GM12875 (cell line): ENCODE measurements around the gene BOC.

ENCODE experiments used
- H3K4me3 ChIP-seq: one replicate; pipeline ENCODE4 v1.5.1; 2011; ENCODE audit warnings: low read depth, low read length, control low read depth
- TF ChIP-seq, protein P1 (sequence below): IDR thresholded peaks from 2 replicates; pipeline ENCODE4 v1.5.1; 2011; ENCODE audit warnings: low read depth, mild to moderate bottlenecking, control low read depth, inconsistent platforms, low read length, moderate library complexity, borderline replicate concordance; ENCODE audit not compliant: insufficient read depth

The BOC gene

GRCh38 chr3:113270786-113271185 lies 59.4 kb downstream of the BOC start:
- no peak overlapping the region for H3K4me3 ChIP-seq
- TF ChIP-seq, protein P1, sequence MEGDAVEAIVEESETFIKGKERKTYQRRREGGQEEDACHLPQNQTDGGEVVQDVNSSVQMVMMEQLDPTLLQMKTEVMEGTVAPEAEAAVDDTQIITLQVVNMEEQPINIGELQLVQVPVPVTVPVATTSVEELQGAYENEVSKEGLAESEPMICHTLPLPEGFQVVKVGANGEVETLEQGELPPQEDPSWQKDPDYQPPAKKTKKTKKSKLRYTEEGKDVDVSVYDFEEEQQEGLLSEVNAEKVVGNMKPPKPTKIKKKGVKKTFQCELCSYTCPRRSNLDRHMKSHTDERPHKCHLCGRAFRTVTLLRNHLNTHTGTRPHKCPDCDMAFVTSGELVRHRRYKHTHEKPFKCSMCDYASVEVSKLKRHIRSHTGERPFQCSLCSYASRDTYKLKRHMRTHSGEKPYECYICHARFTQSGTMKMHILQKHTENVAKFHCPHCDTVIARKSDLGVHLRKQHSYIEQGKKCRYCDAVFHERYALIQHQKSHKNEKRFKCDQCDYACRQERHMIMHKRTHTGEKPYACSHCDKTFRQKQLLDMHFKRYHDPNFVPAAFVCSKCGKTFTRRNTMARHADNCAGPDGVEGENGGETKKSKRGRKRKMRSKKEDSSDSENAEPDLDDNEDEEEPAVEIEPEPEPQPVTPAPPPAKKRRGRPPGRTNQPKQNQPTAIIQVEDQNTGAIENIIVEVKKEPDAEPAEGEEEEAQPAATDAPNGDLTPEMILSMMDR: no peak

DNA sequence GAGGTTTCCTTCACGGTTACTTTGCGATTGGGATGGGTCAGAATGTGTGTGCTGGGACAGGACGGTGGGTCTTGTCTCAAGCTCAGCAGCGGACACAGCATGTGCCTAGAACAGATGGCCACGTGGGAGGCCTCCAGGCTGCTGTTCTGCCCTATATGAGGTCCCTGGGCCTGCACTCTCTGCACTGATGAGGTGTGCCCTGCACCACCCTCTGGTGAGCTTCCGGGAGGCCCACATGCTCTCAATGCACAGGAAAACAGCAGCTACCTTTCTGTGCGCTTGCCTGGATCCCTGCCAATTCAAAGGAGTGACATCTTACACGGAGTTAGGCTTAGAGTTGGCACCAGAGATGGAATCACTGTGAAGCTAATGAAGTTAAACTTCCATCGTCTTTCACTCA lies 59.8 kb downstream of the BOC start:
- TF ChIP-seq, protein P1: no peak

DNA sequence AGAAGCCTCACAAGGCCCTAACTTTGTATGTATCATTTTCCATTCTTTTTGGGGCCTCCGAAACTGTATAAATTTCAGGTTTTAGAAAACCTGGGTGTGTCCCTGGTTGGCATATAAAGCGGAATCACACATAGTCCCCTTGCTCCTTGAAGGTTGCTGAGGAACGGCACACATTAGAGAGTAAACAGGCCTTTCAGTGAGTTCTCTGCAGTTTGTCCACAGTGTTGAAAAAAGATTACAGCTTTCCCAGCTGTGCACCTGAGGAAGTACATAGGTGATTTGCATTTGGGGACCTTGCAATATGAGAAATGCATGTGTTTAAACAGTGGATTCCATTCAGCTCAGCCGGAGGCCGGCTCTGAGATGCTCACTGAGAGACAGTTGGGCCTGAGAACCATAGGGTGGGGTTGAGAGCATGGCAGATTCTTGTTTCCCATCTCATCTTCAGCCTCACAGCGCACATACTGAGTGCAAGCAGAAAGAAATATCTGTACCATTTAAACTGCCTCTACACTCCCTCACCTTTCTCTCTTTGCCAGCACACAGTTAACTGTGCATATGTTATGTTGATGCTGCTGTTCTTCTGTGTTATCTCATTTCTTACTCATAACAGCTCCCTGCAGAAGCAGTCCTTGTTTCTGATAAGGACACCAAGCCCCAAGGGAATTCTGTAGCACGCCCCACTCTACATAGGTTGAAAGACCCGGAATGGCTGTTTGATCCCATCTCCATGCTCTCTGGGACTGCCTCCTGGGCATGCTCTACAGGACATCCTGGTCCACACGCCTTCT lies 60.4 kb downstream of the BOC start:
- no peak overlapping the region for H3K4me3 ChIP-seq
- TF ChIP-seq, protein P1: no peak

More for the DNA sequence above, 59.8 kb downstream of the BOC start:
- H3K4me3 ChIP-seq: no peak overlapping the region

- TF ChIP-seq, protein P1: no peak
- H3K4me3 ChIP-seq: no peak overlapping the region
Measured at GRCh38 chr3:113272385-113272779, 61.0 kb downstream of the BOC start.

DNA sequence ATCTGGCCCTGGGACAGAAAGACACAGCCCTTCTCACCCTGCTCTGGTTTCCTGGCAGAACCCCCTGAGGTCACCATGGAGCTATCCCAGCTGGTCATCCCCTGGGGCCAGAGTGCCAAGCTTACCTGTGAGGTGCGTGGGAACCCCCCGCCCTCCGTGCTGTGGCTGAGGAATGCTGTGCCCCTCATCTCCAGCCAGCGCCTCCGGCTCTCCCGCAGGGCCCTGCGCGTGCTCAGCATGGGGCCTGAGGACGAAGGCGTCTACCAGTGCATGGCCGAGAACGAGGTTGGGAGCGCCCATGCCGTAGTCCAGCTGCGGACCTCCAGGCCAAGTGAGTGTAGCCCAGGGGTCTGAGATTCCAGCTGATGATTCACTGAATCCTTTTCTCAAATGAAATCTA lies 61.7 kb downstream of the BOC start:
- H3K4me3 ChIP-seq: no peak overlapping the region
- TF ChIP-seq, protein P1: no peak

DNA sequence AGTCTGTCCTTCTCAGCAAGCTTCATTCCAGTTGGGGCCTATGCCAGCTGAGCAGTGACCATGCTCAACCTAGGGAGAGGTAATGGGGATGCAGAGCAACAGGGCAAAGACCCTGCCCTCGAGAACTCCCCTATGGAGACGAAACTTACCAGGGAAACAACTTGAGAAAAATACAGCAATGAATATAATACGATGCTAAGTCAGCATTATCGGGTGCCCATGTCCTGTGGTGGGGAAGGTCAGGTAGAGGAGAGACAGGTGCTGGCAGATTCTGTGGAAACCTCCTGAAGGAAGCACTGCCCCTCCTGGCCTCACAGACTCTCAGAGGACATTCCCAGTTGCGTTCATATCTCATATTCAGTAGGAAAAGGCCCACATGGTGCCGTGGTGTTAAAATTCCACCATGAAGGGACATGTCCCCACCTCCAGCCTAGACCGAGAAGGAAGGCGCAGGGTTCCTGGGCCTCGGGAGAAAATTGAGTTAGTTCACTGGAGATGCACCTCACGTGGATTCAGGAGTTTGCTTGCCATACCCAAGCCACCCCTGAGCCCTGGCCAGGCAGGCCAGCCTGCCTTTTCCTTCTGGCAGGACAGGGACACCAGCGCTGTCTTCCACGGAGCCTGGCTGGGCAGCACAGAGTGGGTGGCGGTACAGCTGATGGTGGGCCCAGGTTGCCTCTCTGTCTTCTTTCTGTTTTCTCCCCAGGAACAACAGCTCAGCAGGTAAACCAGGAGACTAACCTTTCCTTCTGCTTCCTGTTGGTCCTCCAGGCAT lies 62.4 kb downstream of the BOC start:
- TF ChIP-seq, protein P1: no peak
- H3K4me3 ChIP-seq: no peak overlapping the region
